ENCODE measurements around the gene CSTPP1.

DNA sequence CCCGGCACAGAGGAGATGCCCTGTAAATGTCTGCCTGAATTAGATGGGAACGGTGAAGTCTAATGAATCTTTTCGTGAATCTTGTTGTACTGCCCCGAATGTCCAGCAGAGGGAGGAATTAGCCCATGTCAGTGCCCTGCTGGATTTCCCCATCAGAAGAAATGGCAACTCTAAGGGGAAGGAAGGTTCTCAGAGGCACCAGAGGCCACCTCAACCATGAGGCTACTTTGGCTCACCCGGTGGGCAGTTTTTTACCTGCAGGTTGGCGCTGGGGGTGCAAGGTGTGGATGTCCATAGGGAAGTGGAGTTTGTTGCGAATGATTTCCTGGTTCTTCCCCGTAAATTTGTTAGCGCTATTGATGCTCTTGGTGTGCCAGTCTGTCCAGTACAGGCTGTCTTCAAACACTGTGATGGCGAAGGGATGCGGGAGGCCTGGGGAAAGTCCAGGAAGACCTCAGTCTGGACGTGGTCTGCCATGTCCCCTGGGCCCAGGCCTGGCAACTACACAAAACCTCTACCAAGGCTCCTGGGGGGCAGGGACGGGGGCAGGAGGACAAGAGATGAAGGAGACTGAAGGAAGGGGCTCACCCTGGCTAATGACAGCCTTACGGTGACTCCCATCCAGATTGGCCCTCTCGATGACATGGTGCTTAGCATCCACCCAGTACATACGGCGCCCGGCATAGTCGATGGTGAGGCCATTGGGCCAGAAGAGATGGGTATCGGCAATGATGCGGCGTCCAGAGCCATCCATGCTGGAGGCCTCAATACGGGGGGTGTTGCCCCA is 46.7 kb upstream of the CSTPP1 start:
- TF ChIP-seq OSR1 (CRISPR knock-in tag; IDR thresholded peaks at IDR 0.05) (no peak), ZFP3 (CRISPR knock-in tag; IDR thresholded peaks at IDR 0.05) (no peak)
- TF ChIP-seq, protein P1, sequence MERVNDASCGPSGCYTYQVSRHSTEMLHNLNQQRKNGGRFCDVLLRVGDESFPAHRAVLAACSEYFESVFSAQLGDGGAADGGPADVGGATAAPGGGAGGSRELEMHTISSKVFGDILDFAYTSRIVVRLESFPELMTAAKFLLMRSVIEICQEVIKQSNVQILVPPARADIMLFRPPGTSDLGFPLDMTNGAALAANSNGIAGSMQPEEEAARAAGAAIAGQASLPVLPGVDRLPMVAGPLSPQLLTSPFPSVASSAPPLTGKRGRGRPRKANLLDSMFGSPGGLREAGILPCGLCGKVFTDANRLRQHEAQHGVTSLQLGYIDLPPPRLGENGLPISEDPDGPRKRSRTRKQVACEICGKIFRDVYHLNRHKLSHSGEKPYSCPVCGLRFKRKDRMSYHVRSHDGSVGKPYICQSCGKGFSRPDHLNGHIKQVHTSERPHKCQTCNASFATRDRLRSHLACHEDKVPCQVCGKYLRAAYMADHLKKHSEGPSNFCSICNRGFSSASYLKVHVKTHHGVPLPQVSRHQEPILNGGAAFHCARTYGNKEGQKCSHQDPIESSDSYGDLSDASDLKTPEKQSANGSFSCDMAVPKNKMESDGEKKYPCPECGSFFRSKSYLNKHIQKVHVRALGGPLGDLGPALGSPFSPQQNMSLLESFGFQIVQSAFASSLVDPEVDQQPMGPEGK (CRISPR knock-in tag; IDR thresholded peaks at IDR 0.05; ENCODE audit: borderline replicate concordance) = no peak
- TF ChIP-seq, protein P2, sequence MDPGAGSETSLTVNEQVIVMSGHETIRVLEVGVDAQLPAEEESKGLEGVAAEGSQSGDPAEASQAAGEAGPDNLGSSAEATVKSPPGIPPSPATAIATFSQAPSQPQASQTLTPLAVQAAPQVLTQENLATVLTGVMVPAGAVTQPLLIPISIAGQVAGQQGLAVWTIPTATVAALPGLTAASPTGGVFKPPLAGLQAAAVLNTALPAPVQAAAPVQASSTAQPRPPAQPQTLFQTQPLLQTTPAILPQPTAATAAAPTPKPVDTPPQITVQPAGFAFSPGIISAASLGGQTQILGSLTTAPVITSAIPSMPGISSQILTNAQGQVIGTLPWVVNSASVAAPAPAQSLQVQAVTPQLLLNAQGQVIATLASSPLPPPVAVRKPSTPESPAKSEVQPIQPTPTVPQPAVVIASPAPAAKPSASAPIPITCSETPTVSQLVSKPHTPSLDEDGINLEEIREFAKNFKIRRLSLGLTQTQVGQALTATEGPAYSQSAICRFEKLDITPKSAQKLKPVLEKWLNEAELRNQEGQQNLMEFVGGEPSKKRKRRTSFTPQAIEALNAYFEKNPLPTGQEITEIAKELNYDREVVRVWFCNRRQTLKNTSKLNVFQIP (CRISPR knock-in tag; IDR thresholded peaks at IDR 0.05; ENCODE audit: borderline replicate concordance, low read depth) = no peak
